Caco-2 (cell line): ENCODE data around the gene GPR68. TPM values are rescaled to one million over a fixed set of nuclear protein-coding genes. Genes with fewer than 3 reads are reported as not detected.

Experiments used
- BruUV-seq: library from RNA; stranded (reverse); fragments of 400-500 nt; replicated peaks from 2 replicates; lab custom pipeline; 2021; lab: Mats Ljungman, UMichigan
- CTCF ChIA-PET: fragments of 300-600 bp; sonication (Branson Sonifier 250); formaldehyde crosslinking; loops from one replicate; lab custom pipeline; 2022; ENCODE audit warnings: antibody characterized with exemption; lab: Charles Lee
- POLR2A ChIA-PET: fragments of 300-600 bp; sonication (Branson Sonifier 250); formaldehyde crosslinking; loops from one replicate; lab custom pipeline; 2022; ENCODE audit warnings: antibody characterized with exemption; lab: Charles Lee
- DNase-seq, 2 experiments: peaks; one replicate each; pipeline versions ENCODE4 v3.0.0 to v3.0.0-alpha.2; 2020 to 2022
- H3K27me3 ChIP-seq: replicated peaks from 2 replicates; pipeline ENCODE4 v1.6.0; 2011; ENCODE audit warnings: low read length; ENCODE audit not compliant: control insufficient read depth, insufficient read depth
- H3K36me3 ChIP-seq: 2 replicates; pipeline ENCODE4 v1.5.1; 2011; ENCODE audit warnings: low read length; ENCODE audit not compliant: control insufficient read depth, insufficient read depth
- H3K4me1 ChIP-seq: fragments of 250-450 bp; sonication (Bioruptor Pico); 2 replicates; pipeline ENCODE4 v1.5.1; 2020; ENCODE audit warnings: mild to moderate bottlenecking
- H3K4me3 ChIP-seq: 2 replicates; pipeline ENCODE4 v1.5.1; 2011; ENCODE audit warnings: low read depth, mild to moderate bottlenecking, control low read depth, low read length
- H3K9me3 ChIP-seq: fragments of 250-450 bp; sonication (Bioruptor Pico); 2 replicates; pipeline ENCODE4 v1.5.1; 2020; ENCODE audit warnings: mild to moderate bottlenecking, moderate library complexity
- H3K27ac Mint-ChIP-seq: one replicate; pipeline ENCODE4 v1.8.0; 2022; ENCODE audit warnings: mixed read lengths; ENCODE audit not compliant: unreplicated experiment
- H3K27me3 Mint-ChIP-seq: one replicate; pipeline ENCODE4 v1.8.0; 2022; ENCODE audit warnings: mixed read lengths; ENCODE audit not compliant: insufficient read depth, unreplicated experiment
- H3K36me3 Mint-ChIP-seq: one replicate; pipeline ENCODE4 v1.8.0; 2022; ENCODE audit warnings: mild to moderate bottlenecking, mixed read lengths; ENCODE audit not compliant: insufficient read depth, unreplicated experiment
- H3K4me1 Mint-ChIP-seq: one replicate; pipeline ENCODE4 v1.8.0; 2022; ENCODE audit warnings: low read depth, mixed read lengths; ENCODE audit not compliant: unreplicated experiment
- H3K4me3 Mint-ChIP-seq: one replicate; pipeline ENCODE4 v1.8.0; 2022; ENCODE audit warnings: mild to moderate bottlenecking, moderate library complexity, mixed read lengths; ENCODE audit not compliant: unreplicated experiment
- H3K9me3 Mint-ChIP-seq: one replicate; pipeline ENCODE4 v1.8.0; 2022; ENCODE audit warnings: mixed read lengths; ENCODE audit not compliant: unreplicated experiment
- CTCF ChIP-seq, 2 experiments: fragments of 200-600 bp in 1 of 2; IDR thresholded peaks; 1 replicate in 1 of 2; 2 replicates in 1 of 2; pipeline versions ENCODE4 v1.5.1 to v1.8.0; 2011 to 2022; ENCODE audit warnings: antibody characterized with exemption in 1 of 2, control low read depth in 1 of 2, inconsistent platforms in 1 of 2, low read depth in 1 of 2, low read length in 1 of 2, mild to moderate bottlenecking in 1 of 2, moderate library complexity in 1 of 2; ENCODE audit not compliant: insufficient read depth in 1 of 2, severe bottlenecking in 1 of 2, unreplicated experiment in 1 of 2
- intact Hi-C: fragments of 100-400 bp; cut with micrococcal nuclease; formaldehyde crosslinking; loops from one replicate; pipeline ENCODE4 v1.10.0; 2022; ENCODE audit not compliant: unreplicated experiment
- total RNA-seq: library from RNA; stranded (reverse); gene quantifications from 2 replicates; pipeline ENCODE4 v1.2.3, GENCODE V29; 2022

GPR68 gene
- total RNA-seq, 1 experiment from 2014 or later: 0.14 TPM

- Mint-ChIP-seq H3K9me3 (no peaks in the 10 kb centered on the region), H3K27me3 (no peaks in the 10 kb centered on the region), H3K36me3 (peaks cover 12% of the 10 kb centered on the region), H3K4me3 (no peak overlapping the region), H3K27ac (no peak overlapping the region), H3K4me1 (no peaks in the 10 kb centered on the region)
- BruUV-seq: no TSS peak
- CTCF ChIA-PET: no interaction called here
- Histone ChIP-seq H3K9me3 (no peaks in the 10 kb centered on the region), H3K4me3 (no peak overlapping the region), H3K36me3 (no peaks in the 10 kb centered on the region), H3K4me1 (no peaks in the 10 kb centered on the region), H3K27me3 (no peaks in the 10 kb centered on the region)
- TF ChIP-seq CTCF (IDR thresholded peaks at IDR 0.05; ENCODE audit: insufficient read depth in 1 of 2, low read depth in 1 of 2, low read length in 1 of 2, severe bottlenecking in 1 of 2, unreplicated experiment in 1 of 2): no peak
- intact Hi-C loops: no loop called here
- no peak for DNase-seq
- POLR2A ChIA-PET: no interaction called here
Observed at GRCh38 chr14:91279354-91279753, 34.9 kb upstream of the GPR68 start.

DNA sequence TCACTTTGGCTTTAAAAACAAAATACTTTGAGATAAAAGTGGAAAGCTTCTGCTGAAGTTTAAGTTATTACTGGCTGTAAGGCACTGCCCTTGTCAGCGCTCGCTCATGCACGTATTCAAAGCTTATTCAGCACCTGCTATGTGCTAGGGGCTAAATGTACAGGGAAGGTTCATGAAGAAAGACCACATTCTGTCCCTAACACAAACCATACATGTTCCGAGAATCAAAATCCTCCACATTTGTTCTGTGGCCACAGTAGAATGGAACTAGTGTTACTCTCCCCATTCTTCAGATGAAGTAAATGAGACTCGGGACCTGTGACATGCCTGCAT is 33.8 kb upstream of the GPR68 start:
- Mint-ChIP-seq H3K36me3 (peaks cover 12% of the 10 kb centered on the region), H3K9me3 (no peaks in the 10 kb centered on the region)
- POLR2A ChIA-PET: no interaction called here

DNA sequence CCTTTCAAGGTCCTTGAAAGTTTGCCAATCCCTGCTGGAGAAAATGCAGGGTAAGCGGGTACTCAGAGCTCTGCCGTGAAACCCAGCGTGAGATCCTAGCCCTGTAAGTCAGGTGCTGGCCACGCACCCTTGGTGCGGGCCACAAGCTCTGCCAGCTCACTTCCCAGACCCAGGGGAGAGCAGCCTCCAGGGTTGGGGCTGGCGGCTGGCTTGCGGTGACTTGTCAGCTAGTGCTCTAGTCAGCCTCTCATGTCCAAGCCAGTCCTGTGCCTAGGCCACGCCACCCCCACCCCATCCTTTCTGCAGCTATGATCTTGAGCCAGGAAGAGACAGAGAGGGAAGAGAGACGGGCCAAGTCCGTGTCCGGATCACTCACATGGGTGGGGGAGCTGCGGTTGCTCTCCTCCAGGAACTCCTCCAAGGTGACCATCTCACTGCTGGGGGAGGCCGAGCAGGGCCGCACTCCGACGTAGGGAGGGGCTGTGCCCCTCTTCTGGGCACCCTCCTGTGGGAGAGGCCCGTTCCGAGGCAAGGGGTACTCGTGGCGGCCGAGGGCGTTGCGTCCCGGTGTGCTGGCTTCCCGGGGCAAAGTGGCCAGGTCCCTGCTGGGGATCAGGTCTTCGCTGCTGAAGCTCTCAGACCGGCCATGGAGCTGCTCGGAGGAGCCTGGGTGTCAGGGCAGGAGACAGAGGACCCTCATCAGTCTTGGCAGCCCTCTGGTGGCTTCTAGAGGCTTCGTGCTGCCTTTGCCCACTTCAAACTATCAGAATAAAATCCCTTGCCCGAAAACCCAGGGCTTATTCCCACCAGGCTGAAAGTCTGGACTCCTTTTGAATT is 33.3 kb upstream of the GPR68 start:
- Histone ChIP-seq H3K4me3 (no peak overlapping the region), H3K9me3 (no peaks in the 10 kb centered on the region), H3K27me3 (no peaks in the 10 kb centered on the region), H3K36me3 (no peaks in the 10 kb centered on the region), H3K4me1 (no peaks in the 10 kb centered on the region)
- no peak overlapping the region for H3K27ac Mint-ChIP-seq
- no peaks in the 10 kb centered on the region for H3K27me3 Mint-ChIP-seq
- CTCF ChIA-PET: interaction anchor here (0.7 to 0.8 kb wide), 2 partner anchors 9 to 217 kb away, joined by 3 to 4 read pairs; no protein-coding TSS in a partner anchor
- DNase-seq: no peak
- H3K4me3 Mint-ChIP-seq: no peak overlapping the region
- POLR2A ChIA-PET: no interaction called here
- no peak for TF ChIP-seq CTCF (IDR thresholded peaks at IDR 0.05; ENCODE audit: insufficient read depth in 1 of 2, low read depth in 1 of 2, low read length in 1 of 2, severe bottlenecking in 1 of 2, unreplicated experiment in 1 of 2)
- H3K4me1 Mint-ChIP-seq: no peaks in the 10 kb centered on the region
- H3K9me3 Mint-ChIP-seq: no peaks in the 10 kb centered on the region
- no TSS peak for BruUV-seq
- intact Hi-C loops: no loop called here
- peaks cover 9% of the 10 kb centered on the region for H3K36me3 Mint-ChIP-seq

More for the DNA sequence above, 33.8 kb upstream of the GPR68 start:
- Mint-ChIP-seq H3K27me3 (no peaks in the 10 kb centered on the region), H3K4me1 (no peaks in the 10 kb centered on the region), H3K4me3 (no peak overlapping the region), H3K27ac (no peak overlapping the region)
- intact Hi-C loops: no loop called here
- H3K4me3 ChIP-seq: no peak overlapping the region
- no peak for TF ChIP-seq CTCF (IDR thresholded peaks at IDR 0.05; ENCODE audit: insufficient read depth in 1 of 2, low read depth in 1 of 2, low read length in 1 of 2, severe bottlenecking in 1 of 2, unreplicated experiment in 1 of 2)
- CTCF ChIA-PET: interaction anchor here (0.7 to 0.8 kb wide), 2 partner anchors 10 to 217 kb away, joined by 3 to 4 read pairs; no protein-coding TSS in a partner anchor
- no peaks in the 10 kb centered on the region for H3K27me3 ChIP-seq
- H3K4me1 ChIP-seq: no peaks in the 10 kb centered on the region
- BruUV-seq: no TSS peak
- H3K36me3 ChIP-seq: no peaks in the 10 kb centered on the region
- no peaks in the 10 kb centered on the region for H3K9me3 ChIP-seq
- DNase-seq: no peak
